ENCODE measurements around the gene MCM8.

- TF ChIP-seq CTCF (IDR thresholded peaks at IDR 0.05; ENCODE audit: low read depth, low read length, poor library complexity, severe bottlenecking) (no peak), EZH2phosphoT487 (IDR thresholded peaks at IDR 0.05; ENCODE audit: borderline replicate concordance, low read length) (no peak)
Observed at GRCh38 chr20:6028818-6029217, 78.4 kb downstream of the MCM8 start.
